Left forelimb (tissue), 1 donor: Measurements from ENCODE around the gene SFXN5.

Source experiments
- DNase-seq: peaks from one replicate; pipeline ENCODE4 v3.0.0-alpha.2; 2018; ENCODE audit warnings: low spot score

The SFXN5 gene

GRCh38 chr2:72897785-72898584, 173.5 kb downstream of the SFXN5 start:
- no peak for DNase-seq

GRCh38 chr2:72896446-72896845, 175.1 kb downstream of the SFXN5 start:
- DNase-seq: no peak

- no peak for DNase-seq
Measured at GRCh38 chr2:72895759-72896281, 175.7 kb downstream of the SFXN5 start.

- DNase-seq: no peak
Measured at GRCh38 chr2:72895154-72895553, 176.4 kb downstream of the SFXN5 start.

GRCh38 chr2:72894514-72894913, 177.0 kb downstream of the SFXN5 start:
- DNase-seq: no peak

- DNase-seq: no peak
Measured at GRCh38 chr2:72893594-72894319, 177.8 kb downstream of the SFXN5 start.

- DNase-seq: no peak
Measured at GRCh38 chr2:72892506-72893173, 178.9 kb downstream of the SFXN5 start.
